Stimulated activated CD8-positive, alpha-beta memory T cell treated with anti-CD3 and anti-CD28 coated beads, Interleukin-7, amount 100 ng/mL, for 48 hours (primary cell): Measurements from ENCODE around the gene EML4.
"Not testable (repeated sequence)": the region's sequence is repeated elsewhere in the genome, so short reads cannot be mapped to it uniquely, and the experiment has no call there.

Source experiments
- DNase-seq, 2 donors: peaks; one replicate each; pipeline ENCODE4 v3.0.0-alpha.2; 2020; ENCODE audit warnings: low read depth in 1 of 2; ENCODE audit errors: extremely low read depth in 1 of 2

EML4 gene

GRCh38 chr2:42170619-42171395 lies 1.7 kb downstream of the EML4 start:
- no peak for DNase-seq

GRCh38 chr2:42171396-42171980 lies 2.3 kb downstream of the EML4 start:
- no peak for DNase-seq

GRCh38 chr2:42172020-42172419 lies 2.9 kb downstream of the EML4 start:
- no peak for DNase-seq

GRCh38 chr2:42172566-42172965 lies 3.4 kb downstream of the EML4 start:
- DNase-seq, result no peak

GRCh38 chr2:42173467-42173866 lies 4.3 kb downstream of the EML4 start:
- DNase-seq, result not testable (repeated sequence)

GRCh38 chr2:42176992-42177738 lies 8.0 kb downstream of the EML4 start:
- no peak for DNase-seq

GRCh38 chr2:42178335-42178734 lies 9.2 kb downstream of the EML4 start:
- no peak for DNase-seq

- no peak for DNase-seq
Observed at GRCh38 chr2:42180300-42180699, 11.1 kb downstream of the EML4 start.

GRCh38 chr2:42182654-42183308 lies 13.6 kb downstream of the EML4 start:
- no peak for DNase-seq

- DNase-seq, result no peak
Observed at GRCh38 chr2:42183775-42184174, 14.6 kb downstream of the EML4 start.

- DNase-seq, result no peak
Observed at GRCh38 chr2:42184346-42184745, 15.2 kb downstream of the EML4 start.

- no peak for DNase-seq
Observed at GRCh38 chr2:42185220-42185921, 16.2 kb downstream of the EML4 start.

- DNase-seq, result no peak
Observed at GRCh38 chr2:42186366-42186765, 17.2 kb downstream of the EML4 start.

- DNase-seq, result no peak
Observed at GRCh38 chr2:42186945-42187632, 17.9 kb downstream of the EML4 start.

GRCh38 chr2:42187886-42188285 lies 18.7 kb downstream of the EML4 start:
- DNase-seq, result no peak

- no peak for DNase-seq
Observed at GRCh38 chr2:42189235-42189566, 20.0 kb downstream of the EML4 start.

GRCh38 chr2:42190191-42190590 lies 21.0 kb downstream of the EML4 start:
- no peak for DNase-seq

- DNase-seq, result no peak
Observed at GRCh38 chr2:42191285-42192009, 22.3 kb downstream of the EML4 start.

- no peak for DNase-seq
Observed at GRCh38 chr2:42192010-42192373, 22.8 kb downstream of the EML4 start.
